Stimulated activated naive B cell treated with anti-CD40 and anti-IgM and Interleukin-4, amounts not matched to agents 10 μg/mL and 1 μg/mL and 100 μg/mL, for 72 hours (primary cell): Measurements from ENCODE around the gene TBC1D30.

Experiments
- ATAC-seq, 2 donors: fragments of 150-1000 bp; cut with Tn5 transposase; replicated peaks; 2 replicates each; pipeline ENCODE4 v1.10.0; 2021; ENCODE audit warnings: moderate library complexity in 1 of 2
- DNase-seq: peaks from one replicate; pipeline ENCODE4 v3.0.0; 2021
- H3K27ac Mint-ChIP-seq: one replicate; pipeline ENCODE4 v1.8.0; 2022; ENCODE audit warnings: mild to moderate bottlenecking, mixed read lengths
- H3K27me3 Mint-ChIP-seq, 2 donors: one replicate each; pipeline ENCODE4 v1.8.0; 2022; ENCODE audit warnings: mixed read lengths in 2 of 2
- H3K36me3 Mint-ChIP-seq, 2 donors: one replicate each; pipeline ENCODE4 v1.8.0; 2022; ENCODE audit warnings: mixed read lengths in 2 of 2, mild to moderate bottlenecking in 1 of 2
- H3K4me1 Mint-ChIP-seq, 2 donors: one replicate each; pipeline ENCODE4 v1.8.0; 2022; ENCODE audit warnings: mixed read lengths in 2 of 2, mild to moderate bottlenecking in 1 of 2
- H3K4me3 Mint-ChIP-seq, 2 donors: one replicate each; pipeline ENCODE4 v1.8.0; 2022; ENCODE audit warnings: mild to moderate bottlenecking in 2 of 2, mixed read lengths in 2 of 2, moderate library complexity in 1 of 2
- H3K9me3 Mint-ChIP-seq, 2 donors: one replicate each; pipeline ENCODE4 v1.8.0; 2022; ENCODE audit warnings: mixed read lengths in 2 of 2, mild to moderate bottlenecking in 1 of 2

Gene TBC1D30

DNA sequence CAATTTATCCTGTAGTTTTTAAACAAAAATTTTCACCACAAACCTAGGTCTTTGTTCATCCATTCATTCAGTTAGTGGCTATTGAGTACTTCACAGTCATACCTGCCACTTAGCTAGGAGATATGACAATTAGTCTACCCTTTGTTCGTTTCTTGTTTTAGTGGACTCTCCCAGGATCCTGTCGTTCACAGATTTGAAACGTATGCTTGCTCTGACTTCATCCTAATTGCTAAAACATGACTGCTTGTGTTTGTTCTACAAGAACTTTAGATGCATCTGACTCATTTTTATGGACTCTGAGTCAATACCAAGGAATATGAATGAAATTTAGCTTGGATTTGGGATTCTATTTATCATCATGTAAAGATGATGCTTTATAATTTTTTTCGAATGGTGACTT, 69.5 kb downstream of the TBC1D30 start:
- ATAC-seq = no peak
- H3K27me3 Mint-ChIP-seq = peaks cover 16 to 21% of the 10 kb centered on the region in 2 donors
- no peaks in the 10 kb centered on the region for H3K36me3 Mint-ChIP-seq
- H3K4me3 Mint-ChIP-seq = no peak overlapping the region
- H3K9me3 Mint-ChIP-seq = no peaks in the 10 kb centered on the region
- no peak for DNase-seq
- H3K4me1 Mint-ChIP-seq = no peaks in the 10 kb centered on the region
- no peak overlapping the region for H3K27ac Mint-ChIP-seq

DNA sequence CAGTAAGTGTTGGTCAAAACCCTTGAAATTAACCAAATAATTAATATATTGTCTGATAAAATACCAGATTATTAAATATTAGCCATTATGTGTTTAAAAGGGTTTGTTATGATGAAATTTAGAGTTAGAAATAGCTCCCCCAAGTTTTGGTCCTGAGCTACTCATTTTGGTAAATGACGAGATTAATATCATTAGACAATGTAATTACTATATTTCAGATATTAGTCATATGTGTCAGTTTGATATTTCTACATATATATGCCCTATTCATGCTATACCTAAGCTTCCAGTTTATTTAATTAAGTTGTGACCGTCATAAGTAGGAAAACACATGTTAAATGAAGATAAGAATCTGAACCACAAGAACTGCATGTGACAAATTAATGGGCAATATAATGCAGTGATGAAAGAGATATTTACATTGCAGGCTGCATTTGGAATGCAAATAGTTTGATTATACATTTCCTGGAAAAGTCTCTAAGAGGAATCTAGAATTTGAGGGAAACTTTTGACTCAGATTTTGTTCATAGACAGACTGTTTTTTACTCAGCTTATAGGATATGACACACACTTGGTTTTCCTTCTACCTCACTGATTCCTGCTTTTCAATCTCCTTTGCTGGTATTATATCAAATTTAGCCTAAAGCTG, 70.5 kb downstream of the TBC1D30 start:
- no peaks in the 10 kb centered on the region for H3K9me3 Mint-ChIP-seq
- ATAC-seq (no peak), DNase-seq (no peak)
- H3K4me3 Mint-ChIP-seq = no peak overlapping the region
- no peaks in the 10 kb centered on the region for H3K4me1 Mint-ChIP-seq
- H3K27ac Mint-ChIP-seq = no peak overlapping the region
- H3K27me3 Mint-ChIP-seq = peaks cover 11 to 12% of the 10 kb centered on the region in 2 donors
- H3K36me3 Mint-ChIP-seq = no peaks in the 10 kb centered on the region

DNA sequence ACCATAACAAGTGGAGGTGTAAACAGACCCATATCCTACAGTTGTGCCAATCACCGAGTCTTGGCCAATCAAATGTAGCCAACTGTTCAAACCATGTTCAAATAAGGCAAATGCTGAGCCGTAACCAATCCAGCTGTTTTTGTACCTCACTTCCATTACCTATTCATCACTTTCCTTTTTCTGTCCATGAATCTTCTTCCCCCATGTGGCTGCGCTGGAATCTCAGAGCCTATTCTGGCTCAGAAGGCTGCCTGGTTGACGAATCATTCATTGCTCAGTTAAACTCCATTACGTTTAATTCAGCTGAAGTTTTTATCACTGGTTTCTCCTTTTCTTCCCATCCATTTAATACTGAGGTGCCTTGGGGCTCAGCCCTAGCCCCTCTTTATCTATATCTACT, 71.1 kb downstream of the TBC1D30 start:
- DNase-seq = no peak
- peaks cover 5 to 12% of the 10 kb centered on the region in 2 donors for H3K27me3 Mint-ChIP-seq
- no peak overlapping the region for H3K4me3 Mint-ChIP-seq
- ATAC-seq = no peak
- no peaks in the 10 kb centered on the region for H3K4me1 Mint-ChIP-seq
- H3K36me3 Mint-ChIP-seq = no peaks in the 10 kb centered on the region
- H3K9me3 Mint-ChIP-seq = no peaks in the 10 kb centered on the region
- H3K27ac Mint-ChIP-seq = no peak overlapping the region

DNA sequence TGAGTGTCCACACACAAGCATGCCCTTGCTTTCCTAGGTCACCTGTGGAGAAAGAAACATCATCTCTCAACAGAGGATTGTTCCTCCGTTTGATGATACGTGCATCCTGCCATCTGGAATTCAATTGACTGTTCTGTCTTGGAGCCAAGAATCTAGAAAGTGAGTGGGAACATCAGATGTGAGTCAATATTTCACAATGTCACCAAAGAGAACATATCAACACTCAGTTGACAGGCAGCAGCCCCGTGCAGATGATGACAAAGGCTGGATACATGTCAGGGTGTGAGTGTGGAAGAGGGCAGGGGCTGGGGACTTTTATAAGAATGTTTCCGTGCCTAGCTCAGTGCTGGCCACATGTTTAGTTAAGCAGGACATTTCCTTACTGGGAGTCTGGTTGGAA, 76.1 kb downstream of the TBC1D30 start:
- no peak for ATAC-seq
- no peaks in the 10 kb centered on the region for H3K36me3 Mint-ChIP-seq

DNA sequence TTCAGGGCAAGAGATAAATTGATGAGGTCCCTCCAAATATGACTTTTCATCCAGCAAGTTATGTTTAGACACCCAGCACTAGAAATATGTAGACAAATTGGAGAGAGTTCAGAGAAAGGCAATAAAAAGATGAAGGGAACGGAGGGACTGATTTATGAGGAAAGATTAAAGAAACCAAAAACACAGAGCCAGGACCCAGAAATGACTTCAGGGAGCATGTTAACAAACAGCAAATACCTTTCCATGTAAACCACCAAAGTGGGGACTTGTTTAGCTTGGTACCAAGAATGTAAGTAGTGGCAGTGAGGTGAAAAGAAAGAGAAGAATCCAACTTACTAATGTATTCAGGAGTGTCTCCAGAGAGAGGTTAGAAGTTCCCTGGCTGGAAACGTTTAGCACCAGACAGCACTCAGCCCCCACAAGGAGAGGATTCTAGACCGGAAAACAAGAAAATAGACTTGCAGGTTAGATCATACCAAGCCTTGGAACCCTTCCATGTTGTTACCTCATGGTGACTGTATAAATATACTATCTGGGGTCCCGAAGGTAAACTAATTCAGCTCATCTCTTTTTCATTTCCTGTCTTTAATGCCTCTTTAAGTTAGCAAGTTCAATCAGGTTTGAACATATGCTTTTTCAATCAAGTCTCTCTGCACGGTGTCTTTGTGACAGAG, 79.2 kb downstream of the TBC1D30 start:
- Mint-ChIP-seq H3K36me3 (no peaks in the 10 kb centered on the region), H3K4me3 (no peak overlapping the region), H3K27me3 (peaks cover 11 to 30% of the 10 kb centered on the region in 2 donors), H3K27ac (no peak overlapping the region), H3K4me1 (no peaks in the 10 kb centered on the region), H3K9me3 (no peaks in the 10 kb centered on the region)
- no peak for DNase-seq
- ATAC-seq = no peak

More for the DNA sequence above, 76.1 kb downstream of the TBC1D30 start:
- H3K4me1 Mint-ChIP-seq = no peaks in the 10 kb centered on the region
- no peaks in the 10 kb centered on the region for H3K9me3 Mint-ChIP-seq
- no peak for DNase-seq
- H3K4me3 Mint-ChIP-seq = no peak overlapping the region
- no peak overlapping the region for H3K27ac Mint-ChIP-seq
- H3K27me3 Mint-ChIP-seq = peaks cover 11 to 28% of the 10 kb centered on the region in 2 donors

DNA sequence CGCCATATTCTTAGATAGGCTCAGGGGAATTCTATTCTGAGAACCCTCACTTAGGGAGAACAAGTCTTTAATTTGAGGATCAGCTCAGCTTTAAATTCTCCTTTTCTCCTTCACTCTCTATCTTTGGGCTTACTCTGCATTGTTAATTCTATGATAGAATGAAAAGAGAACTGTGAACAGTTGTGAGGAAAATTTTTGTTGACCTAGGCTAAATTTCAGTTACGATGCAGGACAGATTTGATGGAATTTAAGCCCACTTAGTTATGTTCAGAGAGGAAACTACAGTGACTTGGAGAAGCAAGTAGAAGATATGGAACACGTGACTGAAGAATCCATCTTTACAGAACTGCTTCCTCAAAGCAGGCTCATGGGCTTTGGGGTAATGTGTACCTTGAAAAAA, 82.7 kb downstream of the TBC1D30 start:
- no peaks in the 10 kb centered on the region for H3K4me1 Mint-ChIP-seq

DNA sequence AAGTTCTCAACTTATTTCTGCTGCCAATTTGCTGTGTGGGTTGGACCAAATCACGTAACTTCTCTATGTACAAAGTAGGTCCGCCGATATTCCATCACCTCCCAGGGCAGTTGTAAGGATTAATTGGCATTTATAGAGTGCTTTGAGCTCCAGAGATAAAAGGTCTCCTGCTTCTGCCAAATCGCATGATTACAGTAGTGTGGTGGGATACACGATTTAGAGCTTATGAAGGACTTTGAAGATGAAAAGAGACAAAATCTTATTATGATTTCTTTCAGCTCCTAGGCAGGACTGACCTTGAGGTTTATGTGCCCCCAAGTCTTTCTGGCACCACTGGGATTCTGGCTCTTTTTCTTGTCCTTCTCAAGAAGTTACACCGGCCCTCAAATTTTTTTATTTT, 84.7 kb downstream of the TBC1D30 start:
- Mint-ChIP-seq H3K9me3 (no peaks in the 10 kb centered on the region), H3K4me3 (no peak overlapping the region), H3K4me1 (no peaks in the 10 kb centered on the region), H3K27me3 (peaks cover 5 to 33% of the 10 kb centered on the region in 2 donors), H3K36me3 (no peaks in the 10 kb centered on the region), H3K27ac (no peak overlapping the region)
- ATAC-seq = no peak
- DNase-seq = no peak

More for the DNA sequence above, 82.7 kb downstream of the TBC1D30 start:
- no peaks in the 10 kb centered on the region for H3K9me3 Mint-ChIP-seq
- no peak for DNase-seq
- no peak overlapping the region for H3K4me3 Mint-ChIP-seq
- H3K27ac Mint-ChIP-seq = no peak overlapping the region
- no peak for ATAC-seq
- peaks cover 10 to 30% of the 10 kb centered on the region in 2 donors for H3K27me3 Mint-ChIP-seq
- no peaks in the 10 kb centered on the region for H3K36me3 Mint-ChIP-seq

DNA sequence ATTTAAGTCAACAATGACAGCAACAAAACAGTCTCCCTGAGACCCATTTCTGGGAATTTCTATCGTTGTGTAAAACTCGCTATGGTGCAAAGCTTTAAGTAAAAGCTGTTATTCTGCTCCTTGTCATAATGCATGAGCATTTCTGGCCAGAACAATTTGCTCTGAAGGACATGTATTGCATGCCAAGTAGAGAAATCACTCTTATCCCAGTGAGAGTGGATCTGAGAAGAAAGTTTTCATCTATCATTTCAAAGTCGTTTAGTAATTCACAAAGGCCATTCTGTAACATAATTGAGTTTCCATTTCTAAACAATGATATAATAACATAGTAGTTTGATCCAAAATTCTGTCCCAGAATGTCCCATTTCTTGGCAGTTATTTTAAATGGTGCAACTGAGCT, 86.6 kb downstream of the TBC1D30 start:
- no peaks in the 10 kb centered on the region for H3K9me3 Mint-ChIP-seq
- no peak for ATAC-seq
- no peaks in the 10 kb centered on the region for H3K4me1 Mint-ChIP-seq
- no peak for DNase-seq
- no peaks in the 10 kb centered on the region for H3K36me3 Mint-ChIP-seq
- no peak overlapping the region for H3K4me3 Mint-ChIP-seq
- peaks cover 9 to 40% of the 10 kb centered on the region in 2 donors for H3K27me3 Mint-ChIP-seq
- no peak overlapping the region for H3K27ac Mint-ChIP-seq

DNA sequence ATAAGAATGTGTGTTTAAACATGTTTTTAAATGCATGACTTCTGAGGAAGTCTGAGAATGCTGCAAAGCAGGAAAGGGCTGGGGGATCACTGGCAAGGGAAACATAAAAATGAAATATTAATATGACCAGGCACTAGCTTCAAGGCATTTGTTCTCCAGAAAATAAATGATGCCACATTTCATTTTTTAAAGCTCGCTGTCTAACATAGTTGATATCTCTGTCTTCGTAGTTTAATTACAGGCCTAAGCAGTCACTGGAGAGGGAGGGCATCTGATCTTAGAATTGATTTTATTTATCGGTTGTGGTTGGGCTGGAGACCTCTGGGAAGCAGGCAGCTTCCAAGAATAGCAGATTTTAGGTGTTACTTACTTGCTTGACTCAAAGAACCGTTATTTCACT, 87.5 kb downstream of the TBC1D30 start:
- ATAC-seq = no peak
- Mint-ChIP-seq H3K36me3 (no peaks in the 10 kb centered on the region), H3K27me3 (peaks cover 9 to 42% of the 10 kb centered on the region in 2 donors), H3K4me3 (no peak overlapping the region), H3K9me3 (no peaks in the 10 kb centered on the region), H3K27ac (no peak overlapping the region), H3K4me1 (no peaks in the 10 kb centered on the region)
- no peak for DNase-seq

DNA sequence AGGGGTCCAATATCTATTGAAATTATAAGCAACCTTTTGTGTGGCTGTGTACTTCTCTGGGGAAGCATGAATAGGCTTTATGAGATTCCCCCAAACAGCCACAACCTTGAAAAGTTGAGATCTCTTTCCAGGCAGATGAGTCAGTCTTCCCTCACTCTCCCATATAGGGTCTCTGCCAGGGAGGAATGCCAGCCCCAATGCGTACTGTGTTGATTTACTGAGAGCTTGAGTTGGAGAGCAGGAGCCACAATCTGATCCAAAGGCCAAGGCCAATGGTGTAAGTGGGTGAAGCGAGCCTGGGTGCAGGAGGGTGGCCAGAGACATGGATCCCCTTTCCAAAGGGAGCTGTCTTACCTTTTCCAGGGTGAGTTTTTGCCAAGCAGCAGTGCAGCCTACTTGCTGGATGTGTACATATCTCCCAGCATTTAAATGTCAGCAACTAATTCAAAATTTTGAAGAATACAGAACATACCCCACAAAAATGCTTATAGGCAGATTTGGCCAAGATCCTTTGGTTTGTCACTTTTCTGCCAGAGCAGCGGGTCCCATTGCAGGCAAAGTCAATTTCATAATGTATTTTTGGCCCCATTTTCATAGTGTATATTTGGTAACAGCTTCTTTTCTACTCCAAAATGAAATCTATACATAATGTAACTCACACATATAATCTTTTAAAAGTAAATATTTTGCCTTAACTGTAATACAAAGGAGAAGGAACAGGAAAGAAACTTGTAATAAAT, 88.2 kb downstream of the TBC1D30 start:
- ATAC-seq = no peak
- H3K27ac Mint-ChIP-seq = no peak overlapping the region
- H3K4me1 Mint-ChIP-seq = no peaks in the 10 kb centered on the region
- H3K9me3 Mint-ChIP-seq = no peaks in the 10 kb centered on the region
- peaks cover 9 to 48% of the 10 kb centered on the region in 2 donors for H3K27me3 Mint-ChIP-seq
- no peak overlapping the region for H3K4me3 Mint-ChIP-seq
- no peaks in the 10 kb centered on the region for H3K36me3 Mint-ChIP-seq
- DNase-seq = no peak

DNA sequence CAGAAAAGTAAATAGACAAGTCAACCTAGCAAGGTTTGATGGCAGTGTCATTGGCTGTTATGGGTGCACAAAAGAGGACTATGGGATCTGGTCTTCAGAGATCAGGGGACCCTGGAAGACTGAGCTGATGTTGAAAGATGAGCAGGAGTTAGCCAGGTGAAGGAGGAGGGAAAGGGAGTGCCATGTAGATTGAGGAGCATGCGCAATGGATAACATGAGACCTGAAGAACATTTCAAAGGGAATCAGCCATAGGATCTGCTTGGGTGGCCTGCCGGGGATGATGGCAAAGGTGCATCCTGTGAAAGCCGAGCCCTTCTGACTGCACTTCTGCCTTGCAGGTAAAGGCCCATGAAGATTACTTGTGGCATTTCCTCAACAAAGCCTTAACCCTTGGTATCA, 90.8 kb downstream of the TBC1D30 start:
- ATAC-seq (no peak), DNase-seq (no peak)
- no peaks in the 10 kb centered on the region for H3K9me3 Mint-ChIP-seq
- H3K27ac Mint-ChIP-seq = no peak overlapping the region
- H3K27me3 Mint-ChIP-seq = peaks cover 25 to 61% of the 10 kb centered on the region in 2 donors
- no peaks in the 10 kb centered on the region for H3K36me3 Mint-ChIP-seq
- no peak overlapping the region for H3K4me3 Mint-ChIP-seq
- H3K4me1 Mint-ChIP-seq = no peaks in the 10 kb centered on the region

DNA sequence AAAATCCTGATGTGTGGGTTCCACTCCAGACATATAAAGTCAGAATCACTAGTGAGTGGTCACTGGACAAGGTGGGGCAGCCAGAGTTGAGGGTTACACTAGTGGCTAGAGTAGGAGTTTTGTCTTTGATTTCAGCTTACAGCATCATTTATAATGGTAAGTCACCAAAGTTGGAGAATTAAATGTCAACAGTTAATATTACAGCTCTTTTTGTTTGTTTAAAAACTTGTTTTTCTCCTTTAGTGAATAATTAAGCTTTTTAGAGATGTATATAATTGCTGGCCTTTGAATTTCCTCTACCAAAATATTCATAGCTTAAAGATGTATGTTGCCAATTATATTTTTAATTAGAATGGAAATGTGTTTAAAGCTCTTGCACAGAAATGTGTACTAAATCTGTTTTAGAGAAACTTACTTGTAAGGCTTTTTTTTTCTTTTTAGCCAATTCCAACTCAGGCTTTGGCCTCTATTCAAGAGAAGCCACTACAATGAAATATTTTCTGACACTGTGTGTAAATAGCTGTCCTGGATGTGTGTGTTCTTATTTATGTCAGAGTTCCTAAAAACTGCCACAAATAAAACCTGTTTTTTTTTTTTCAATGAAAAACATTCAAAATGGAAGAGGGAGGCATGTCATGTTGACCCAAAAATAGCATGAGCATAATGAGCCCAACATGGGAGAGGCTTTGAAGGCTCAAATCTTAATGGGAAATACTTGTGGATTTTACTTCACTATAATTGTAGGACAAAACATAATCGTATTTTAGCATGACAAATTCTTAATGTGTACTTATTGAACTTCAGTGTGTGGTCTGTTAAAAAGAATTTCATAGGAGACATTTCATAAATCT, 92.2 kb downstream of the TBC1D30 start:
- Mint-ChIP-seq H3K4me3 (no peak overlapping the region), H3K27me3 (peaks cover 33 to 70% of the 10 kb centered on the region in 2 donors), H3K4me1 (no peaks in the 10 kb centered on the region), H3K36me3 (no peaks in the 10 kb centered on the region), H3K27ac (no peak overlapping the region), H3K9me3 (no peaks in the 10 kb centered on the region)
- ATAC-seq (no peak), DNase-seq (no peak)

DNA sequence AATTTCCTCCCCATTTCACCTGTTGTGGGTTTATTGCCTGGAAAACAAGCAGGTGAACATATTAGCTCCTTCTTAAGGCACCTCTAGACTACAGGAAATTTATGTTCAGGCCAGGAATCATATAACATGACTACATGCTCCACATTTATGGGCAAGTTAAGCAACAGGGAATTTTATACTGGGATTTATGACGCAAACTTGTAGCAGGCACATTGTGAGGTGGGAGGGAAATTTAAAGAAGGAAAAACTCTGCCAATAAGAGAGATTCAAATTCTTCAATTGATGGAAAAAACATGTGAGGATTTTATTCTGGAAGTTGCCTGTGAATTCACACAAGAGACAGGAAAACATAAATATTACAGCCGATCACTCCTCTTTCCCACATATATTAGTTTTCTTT, 93.9 kb downstream of the TBC1D30 start:
- DNase-seq = no peak
- H3K27ac Mint-ChIP-seq = no peak overlapping the region
- H3K4me1 Mint-ChIP-seq = no peaks in the 10 kb centered on the region
- no peak overlapping the region for H3K4me3 Mint-ChIP-seq
- H3K9me3 Mint-ChIP-seq = no peaks in the 10 kb centered on the region
- H3K27me3 Mint-ChIP-seq = peaks cover 33 to 62% of the 10 kb centered on the region in 2 donors
- no peak for ATAC-seq
- H3K36me3 Mint-ChIP-seq = no peaks in the 10 kb centered on the region

DNA sequence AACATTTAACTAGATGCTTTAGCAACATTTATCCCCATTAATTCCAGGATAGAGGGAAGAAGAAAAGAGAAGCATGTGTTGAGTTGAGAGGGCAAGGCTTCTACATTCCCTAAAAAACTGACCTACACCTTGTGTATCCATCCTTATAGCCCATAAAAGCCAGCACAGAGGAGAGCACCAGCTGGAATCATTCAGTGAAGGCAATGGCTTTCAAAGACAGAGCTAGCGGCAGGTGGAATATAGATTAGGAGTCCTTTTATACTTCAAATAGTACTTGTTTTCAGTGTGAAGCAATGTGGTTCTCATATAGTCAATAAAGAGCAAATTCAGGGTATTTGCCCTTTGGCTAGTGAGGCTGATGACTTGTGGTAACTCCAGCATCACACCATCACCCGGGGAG, 94.4 kb downstream of the TBC1D30 start:
- H3K4me3 Mint-ChIP-seq = no peak overlapping the region
- no peak overlapping the region for H3K27ac Mint-ChIP-seq
- ATAC-seq = no peak
- H3K4me1 Mint-ChIP-seq = no peaks in the 10 kb centered on the region
- no peaks in the 10 kb centered on the region for H3K9me3 Mint-ChIP-seq
- peaks cover 30 to 57% of the 10 kb centered on the region in 2 donors for H3K27me3 Mint-ChIP-seq
- no peaks in the 10 kb centered on the region for H3K36me3 Mint-ChIP-seq
- DNase-seq = no peak
